Activated T-cell treated with anti-CD3 and anti-CD28 coated beads, Interleukin-2, amount 50 U/mL, for 4 hours (primary cell): ENCODE results near the gene PCSK6. TPM values are rescaled to one million over a fixed set of nuclear protein-coding genes. Genes with fewer than 3 reads are reported as not detected.

Experiments
- ATAC-seq, 2 donors: fragments of 200-7000 bp; cut with Tn5 transposase; one replicate each; pipeline ENCODE4 v1.10.0; 2021
- DNase-seq: peaks from one replicate; pipeline ENCODE4 v3.0.0-alpha.2; 2020
- H3K27me3 Mint-ChIP-seq: one replicate; pipeline ENCODE4 v1.8.0; 2021; ENCODE audit warnings: low read depth, mixed read lengths
- H3K36me3 Mint-ChIP-seq: one replicate; pipeline ENCODE4 v1.8.0; 2022; ENCODE audit warnings: mixed read lengths; ENCODE audit not compliant: insufficient read depth
- H3K4me1 Mint-ChIP-seq: one replicate; pipeline ENCODE4 v1.8.0; 2021; ENCODE audit warnings: low read depth, mixed read lengths
- H3K4me3 Mint-ChIP-seq: one replicate; pipeline ENCODE4 v1.8.0; 2021; ENCODE audit warnings: mild to moderate bottlenecking, moderate library complexity, mixed read lengths
- H3K9me3 Mint-ChIP-seq: one replicate; pipeline ENCODE4 v1.8.0; 2021; ENCODE audit warnings: mixed read lengths
- total RNA-seq, 3 donors: library from RNA; stranded (reverse); gene quantifications; one replicate each; pipeline ENCODE4 v1.2.1, GENCODE V29; 2021

The PCSK6 gene
- total RNA-seq, 3 donors from 2014 or later, result 0.53 to 0.83 (median 0.65) TPM

DNA sequence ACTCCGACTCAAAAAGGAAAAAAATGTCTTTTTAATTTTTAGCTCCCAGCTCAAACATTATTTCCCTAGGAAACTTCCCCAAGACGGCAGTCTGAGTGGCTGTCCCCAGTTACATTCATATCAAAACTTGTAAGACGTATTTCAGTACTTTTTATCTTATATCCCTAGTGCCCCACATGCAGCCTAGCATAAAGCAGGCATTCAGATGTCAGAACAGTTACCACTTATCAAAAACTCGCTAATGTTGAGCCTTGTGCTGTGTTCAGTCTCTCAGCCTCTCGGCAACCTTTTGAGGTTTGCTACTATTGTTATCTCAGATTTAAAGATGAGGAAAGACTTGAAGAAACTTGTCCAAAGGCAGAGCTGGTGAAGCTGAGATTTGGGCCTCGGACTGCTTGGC lies 205.6 kb downstream of the PCSK6 start:
- no peaks in the 10 kb centered on the region for H3K27me3 Mint-ChIP-seq
- peaks cover 13% of the 10 kb centered on the region for H3K4me1 Mint-ChIP-seq
- DNase-seq, result no peak
- ATAC-seq, result no peak
- H3K9me3 Mint-ChIP-seq, result no peaks in the 10 kb centered on the region
- H3K4me3 Mint-ChIP-seq, result no peak overlapping the region
- H3K36me3 Mint-ChIP-seq, result peaks cover 54% of the 10 kb centered on the region

DNA sequence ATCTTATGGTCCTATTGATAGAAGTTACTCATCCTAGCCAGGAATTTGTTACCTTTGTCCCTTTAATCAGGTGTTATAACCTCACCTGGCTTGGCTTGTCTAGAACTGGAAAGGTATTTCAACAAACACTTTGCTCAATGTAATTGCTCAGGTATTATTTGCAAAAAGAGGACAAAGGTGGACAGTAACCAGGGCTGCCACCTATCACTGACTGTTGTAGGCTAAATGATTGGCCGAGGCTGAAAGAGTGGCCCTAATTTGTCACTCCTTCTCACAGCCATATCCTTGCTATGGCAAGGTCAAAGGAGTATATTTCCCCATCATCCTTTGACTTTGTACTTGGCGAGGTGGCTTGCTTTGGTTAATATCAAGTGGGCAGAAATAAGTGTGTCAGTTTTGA lies 209.5 kb downstream of the PCSK6 start:
- Mint-ChIP-seq H3K9me3 (no peaks in the 10 kb centered on the region), H3K27me3 (no peaks in the 10 kb centered on the region), H3K36me3 (peaks cover 29% of the 10 kb centered on the region), H3K4me1 (peaks cover 24% of the 10 kb centered on the region), H3K4me3 (no peak overlapping the region)
- DNase-seq, result no peak
- ATAC-seq, result no peak

DNA sequence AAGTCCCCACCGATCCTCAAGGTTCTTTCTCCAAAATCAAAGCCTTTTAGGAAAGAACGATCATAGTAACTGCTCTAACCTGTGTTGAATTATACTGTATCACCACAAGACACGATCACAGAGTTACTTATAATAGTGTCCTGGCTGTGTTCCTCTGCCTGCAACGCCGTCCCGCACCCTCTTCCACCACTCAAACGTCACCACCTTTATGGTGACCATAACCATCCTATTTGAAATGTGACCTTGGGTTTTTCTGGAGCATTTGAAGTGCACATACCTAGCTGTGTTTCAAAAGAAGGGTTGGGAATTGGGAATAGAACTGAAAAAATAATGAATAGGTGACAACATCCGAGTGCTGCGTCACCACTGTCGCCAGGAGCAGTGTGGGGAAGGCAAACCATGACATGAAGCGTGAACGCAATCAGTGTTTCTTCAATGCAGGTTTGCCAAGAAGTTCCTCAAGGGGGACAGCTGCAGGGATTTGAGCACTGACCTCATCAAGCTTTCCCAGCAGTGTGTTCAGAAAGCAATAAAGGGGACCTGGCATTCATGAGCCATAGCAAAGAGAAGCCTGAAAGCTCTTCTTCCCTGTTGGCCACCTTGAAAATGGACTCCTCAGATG lies 211.5 kb downstream of the PCSK6 start:
- peaks cover 33% of the 10 kb centered on the region for H3K4me1 Mint-ChIP-seq

DNA sequence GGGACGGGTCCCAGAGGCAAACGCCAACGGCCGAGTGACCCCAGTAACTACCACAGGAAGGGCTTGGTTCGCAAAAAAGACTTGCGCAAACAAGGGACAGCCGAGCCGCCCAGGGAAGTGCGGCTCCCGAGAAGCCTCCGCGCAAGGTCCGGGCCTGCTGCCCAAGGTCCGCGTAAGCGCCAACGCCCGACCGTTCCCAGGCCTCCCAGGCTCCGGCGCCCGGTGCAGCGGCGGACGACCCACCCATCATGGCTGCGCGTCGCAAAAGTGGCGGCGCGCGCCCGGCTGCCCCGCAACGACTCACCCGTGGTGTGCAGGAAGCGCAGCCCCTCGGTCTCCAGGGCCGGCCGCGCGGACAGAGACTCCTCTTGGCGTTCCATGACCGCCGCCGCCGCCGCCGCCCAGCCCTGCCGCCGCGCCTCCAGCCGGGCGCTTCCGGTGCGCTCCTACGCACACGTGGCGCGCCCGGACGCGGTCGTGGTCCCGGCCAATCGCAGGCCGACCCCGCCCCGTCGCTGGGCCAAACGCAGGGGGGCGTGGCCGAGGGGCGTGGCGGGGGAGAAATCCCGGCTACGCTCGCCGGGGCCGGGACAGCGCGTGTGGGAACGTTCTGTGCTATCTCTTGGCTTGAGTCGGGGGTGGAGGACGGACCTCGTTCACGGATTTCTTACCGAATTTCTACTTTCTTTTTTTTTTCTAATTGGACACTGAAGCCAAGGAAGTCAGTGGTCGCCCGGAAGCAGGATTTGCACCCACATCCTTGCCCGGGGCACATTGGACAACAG lies 212.3 kb downstream of the PCSK6 start, which contains the start of gene SELENOS:
Gene SELENOS (minus strand): TSS at position 448 of the 785 bp plus-strand sequence. CDS start 68 bp downstream, at position 380.
- no peaks in the 10 kb centered on the region for H3K27me3 Mint-ChIP-seq
- peaks cover 40% of the 10 kb centered on the region for H3K36me3 Mint-ChIP-seq
- H3K9me3 Mint-ChIP-seq, result no peaks in the 10 kb centered on the region
- peaks cover 33% of the 10 kb centered on the region for H3K4me1 Mint-ChIP-seq
- ATAC-seq, result peak; percentile 96
- peak within 1 kb of the TSS; percentile 93 for H3K4me3 Mint-ChIP-seq
- peak; percentile 87 for DNase-seq

More for the DNA sequence above, 211.5 kb downstream of the PCSK6 start:
- Mint-ChIP-seq H3K36me3 (peaks cover 38% of the 10 kb centered on the region), H3K4me3 (peak overlapping the region; percentile 86), H3K27me3 (no peaks in the 10 kb centered on the region), H3K9me3 (no peaks in the 10 kb centered on the region)
- ATAC-seq, result no peak
- DNase-seq, result no peak

DNA sequence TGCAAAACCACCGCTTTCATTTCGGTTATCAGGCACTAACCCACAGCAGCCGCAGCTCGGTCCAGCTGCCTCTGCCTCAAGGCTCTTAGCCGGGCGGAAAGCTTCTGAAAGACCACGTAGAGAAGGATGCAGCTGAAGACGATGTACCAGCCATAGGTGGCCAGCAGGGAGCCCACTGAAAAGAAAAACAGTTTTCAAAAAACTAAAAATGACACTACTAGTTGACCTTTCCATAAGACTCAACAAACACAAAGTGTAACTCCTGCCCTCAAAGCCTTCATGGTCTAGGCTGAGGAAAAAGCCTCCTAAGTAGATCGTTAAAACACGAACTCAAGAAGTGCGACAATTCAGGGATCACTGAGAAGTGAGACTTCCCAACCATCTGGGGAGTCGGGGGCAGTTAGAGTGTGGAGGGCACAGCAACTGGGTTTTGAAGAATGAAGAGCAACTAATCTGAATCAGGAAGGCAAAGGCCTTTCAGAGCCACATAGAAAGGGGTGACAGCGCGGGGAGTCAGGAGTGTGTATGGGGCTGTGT lies 212.9 kb downstream of the PCSK6 start:
- H3K9me3 Mint-ChIP-seq, result no peaks in the 10 kb centered on the region
- peaks cover 37% of the 10 kb centered on the region for H3K36me3 Mint-ChIP-seq
- ATAC-seq (peak in 1 of 2 donors; percentile 9), DNase-seq (no peak)
- H3K27me3 Mint-ChIP-seq, result no peaks in the 10 kb centered on the region
- peaks cover 33% of the 10 kb centered on the region for H3K4me1 Mint-ChIP-seq
- H3K4me3 Mint-ChIP-seq, result peak overlapping the region; percentile 93

DNA sequence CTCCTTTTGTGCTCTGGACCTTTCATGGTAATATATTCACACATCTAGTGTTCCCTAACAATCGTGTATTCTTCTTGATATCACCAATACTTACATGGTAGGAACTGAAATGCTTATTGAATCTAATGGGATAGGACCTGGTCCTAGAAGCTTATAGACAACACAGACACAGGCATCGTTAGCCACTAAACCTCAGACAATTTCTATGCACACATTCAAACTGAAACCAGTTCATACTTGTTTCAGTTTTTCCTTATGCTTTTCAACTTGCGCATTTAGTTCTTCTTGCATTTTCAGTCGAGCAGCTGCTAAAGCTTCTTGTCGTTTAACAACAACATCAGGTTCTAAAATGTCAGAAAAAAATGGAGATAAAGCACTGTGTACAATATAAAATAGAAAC lies 214.5 kb downstream of the PCSK6 start:
- Mint-ChIP-seq H3K4me1 (peaks cover 33% of the 10 kb centered on the region), H3K9me3 (no peaks in the 10 kb centered on the region), H3K27me3 (no peaks in the 10 kb centered on the region), H3K36me3 (peaks cover 40% of the 10 kb centered on the region), H3K4me3 (peak overlapping the region; percentile 93)
- DNase-seq, result no peak
- ATAC-seq, result no peak

DNA sequence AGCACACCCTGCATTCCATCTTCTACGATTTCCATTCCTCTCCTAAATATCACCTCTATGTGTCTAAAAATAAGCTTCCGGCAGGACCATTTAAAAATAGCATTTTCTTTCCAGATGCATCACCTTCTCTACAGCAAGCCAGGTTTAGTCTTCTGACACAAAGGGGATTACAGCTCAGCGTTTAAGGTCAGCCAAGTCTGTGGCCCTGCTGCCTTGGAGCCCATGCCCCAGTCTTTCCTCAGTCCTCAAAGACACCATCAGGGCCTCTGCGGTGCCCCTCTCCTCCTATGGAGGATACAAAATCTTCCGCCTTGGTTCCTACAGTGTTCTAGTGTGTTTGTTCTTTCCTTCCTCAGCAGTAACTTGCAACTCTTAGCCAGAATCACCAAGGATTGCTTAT lies 216.0 kb downstream of the PCSK6 start:
- H3K27me3 Mint-ChIP-seq, result no peaks in the 10 kb centered on the region
- H3K36me3 Mint-ChIP-seq, result peaks cover 48% of the 10 kb centered on the region

DNA sequence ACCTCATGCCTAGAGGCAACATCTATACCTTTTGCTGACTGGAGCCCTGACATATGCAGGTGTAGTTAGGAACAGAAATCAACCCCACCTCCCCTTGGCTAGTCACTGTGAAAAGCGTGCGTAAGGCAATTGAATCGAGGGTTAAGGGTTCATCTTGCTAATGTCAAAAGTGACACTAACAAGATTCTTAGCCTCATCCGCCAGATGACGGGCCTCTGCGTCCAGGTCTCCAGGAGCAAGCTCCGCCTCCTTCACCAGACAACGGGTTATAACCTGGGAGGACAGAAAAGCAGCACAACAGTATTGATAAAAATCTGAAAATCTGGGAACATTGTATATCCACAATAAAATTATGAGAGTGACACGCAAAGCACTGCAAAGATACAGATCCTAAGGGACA lies 216.9 kb downstream of the PCSK6 start:
- peaks cover 24% of the 10 kb centered on the region for H3K4me1 Mint-ChIP-seq
- no peaks in the 10 kb centered on the region for H3K9me3 Mint-ChIP-seq
- DNase-seq (no peak), ATAC-seq (no peak)
- H3K4me3 Mint-ChIP-seq, result no peak overlapping the region
- H3K27me3 Mint-ChIP-seq, result no peaks in the 10 kb centered on the region
- peaks cover 48% of the 10 kb centered on the region for H3K36me3 Mint-ChIP-seq

More for the DNA sequence above, 216.0 kb downstream of the PCSK6 start:
- Mint-ChIP-seq H3K9me3 (no peaks in the 10 kb centered on the region), H3K4me3 (no peak overlapping the region), H3K4me1 (peaks cover 30% of the 10 kb centered on the region)
- DNase-seq, result no peak
- ATAC-seq, result no peak

DNA sequence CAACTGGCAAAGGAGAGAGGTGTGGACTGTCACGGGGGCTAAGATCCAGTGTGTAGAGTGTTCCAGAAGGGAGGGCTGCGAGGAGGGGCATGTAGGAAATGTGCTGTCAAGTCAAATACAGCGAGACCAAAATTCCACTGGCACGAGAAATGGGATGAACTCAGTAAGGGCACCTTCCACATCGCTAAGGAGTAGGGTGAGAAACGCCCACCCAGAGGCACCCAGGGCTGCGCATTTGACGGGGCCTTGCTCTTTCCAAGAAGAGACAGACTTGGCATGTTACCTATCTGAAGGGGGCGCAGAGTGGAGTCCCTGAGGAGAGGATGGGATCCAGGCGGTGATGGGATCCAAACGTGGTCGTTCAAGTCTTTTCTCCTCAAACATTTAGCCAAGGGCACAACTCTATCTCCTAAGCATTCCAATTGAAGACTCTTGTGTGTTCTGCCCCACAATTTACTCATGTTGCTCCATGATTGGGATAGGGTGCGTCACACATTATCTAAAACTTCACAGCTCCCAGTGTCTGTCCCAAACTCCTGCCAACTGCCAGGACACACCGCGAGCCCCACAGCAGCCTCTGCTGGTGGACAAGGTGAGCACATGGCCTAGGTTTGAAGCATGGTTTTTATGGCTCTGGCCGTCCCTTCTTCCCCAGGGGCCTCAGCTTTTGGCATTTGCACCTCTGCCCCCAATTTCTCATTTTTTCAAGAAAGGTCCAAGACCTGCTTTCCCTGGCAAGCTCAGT lies 219.9 kb downstream of the PCSK6 start:
- Mint-ChIP-seq H3K36me3 (peaks cover 43% of the 10 kb centered on the region), H3K9me3 (no peaks in the 10 kb centered on the region), H3K4me3 (no peak overlapping the region), H3K27me3 (no peaks in the 10 kb centered on the region), H3K4me1 (peaks cover 6% of the 10 kb centered on the region)
- ATAC-seq (no peak), DNase-seq (no peak)

DNA sequence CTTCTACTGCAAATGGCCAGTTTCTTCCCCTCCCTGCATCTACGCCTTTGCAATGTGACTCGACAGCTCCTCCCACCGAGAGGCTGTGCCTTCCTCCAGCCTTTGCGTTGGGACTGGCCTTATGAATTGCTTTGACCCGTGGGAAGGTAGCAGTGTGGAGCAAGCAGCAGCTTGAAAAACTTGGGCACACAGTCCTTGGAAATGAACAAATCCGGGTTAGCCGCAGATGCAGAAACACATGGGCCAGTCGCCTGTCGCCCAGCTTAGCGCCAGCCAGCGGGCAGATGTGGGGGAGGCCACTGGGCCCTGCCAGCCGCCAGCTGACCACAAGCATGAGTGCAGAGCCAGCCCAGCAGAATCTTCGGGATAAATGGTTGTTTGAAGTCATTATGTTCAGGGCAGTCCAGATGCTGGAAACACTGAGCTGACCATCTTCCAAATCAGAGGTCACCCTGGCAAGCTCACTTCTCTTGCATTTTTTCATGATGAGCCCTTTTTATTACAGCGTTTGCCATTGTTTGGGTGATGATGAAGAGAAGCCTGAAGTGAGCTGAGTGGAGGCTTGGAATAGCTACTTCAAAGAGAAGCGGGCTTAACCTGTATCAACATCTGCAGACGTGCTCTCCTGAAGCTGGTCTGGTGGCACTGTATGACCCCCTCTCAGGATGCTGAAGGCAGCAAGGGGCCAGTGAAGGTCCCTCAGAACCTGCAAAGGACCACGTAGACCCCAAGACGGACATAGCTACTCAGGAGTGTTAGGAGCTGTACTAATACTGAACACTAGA lies 222.0 kb downstream of the PCSK6 start:
- DNase-seq, result no peak

DNA sequence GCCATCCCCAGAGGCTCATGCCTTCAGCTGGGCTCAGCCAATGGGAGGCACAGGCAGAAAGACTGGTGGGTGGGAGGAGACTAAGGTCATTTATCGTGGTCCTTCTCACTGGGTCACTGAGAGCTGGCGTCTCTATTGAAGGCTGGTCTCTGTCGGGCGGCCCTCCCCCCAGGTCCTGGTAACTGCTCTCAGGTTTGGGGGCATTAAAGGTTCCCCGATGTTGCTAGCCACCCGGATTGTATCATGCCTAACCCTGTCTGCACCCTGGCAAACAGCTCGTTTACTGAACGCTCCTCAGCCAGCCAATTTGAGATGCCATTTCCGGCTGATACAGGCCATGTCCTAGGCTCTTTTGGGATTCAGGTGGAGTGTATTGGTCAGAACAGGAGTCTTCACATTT lies 222.7 kb downstream of the PCSK6 start:
- Mint-ChIP-seq H3K36me3 (peaks cover 20% of the 10 kb centered on the region), H3K27me3 (no peaks in the 10 kb centered on the region), H3K4me1 (no peaks in the 10 kb centered on the region), H3K4me3 (no peak overlapping the region), H3K9me3 (no peaks in the 10 kb centered on the region)
- no peak for DNase-seq
- no peak for ATAC-seq

More for the DNA sequence above, 222.0 kb downstream of the PCSK6 start:
- H3K4me1 Mint-ChIP-seq, result no peaks in the 10 kb centered on the region
- no peak for ATAC-seq
- H3K9me3 Mint-ChIP-seq, result no peaks in the 10 kb centered on the region
- peaks cover 24% of the 10 kb centered on the region for H3K36me3 Mint-ChIP-seq
- H3K27me3 Mint-ChIP-seq, result no peaks in the 10 kb centered on the region
- H3K4me3 Mint-ChIP-seq, result no peak overlapping the region

DNA sequence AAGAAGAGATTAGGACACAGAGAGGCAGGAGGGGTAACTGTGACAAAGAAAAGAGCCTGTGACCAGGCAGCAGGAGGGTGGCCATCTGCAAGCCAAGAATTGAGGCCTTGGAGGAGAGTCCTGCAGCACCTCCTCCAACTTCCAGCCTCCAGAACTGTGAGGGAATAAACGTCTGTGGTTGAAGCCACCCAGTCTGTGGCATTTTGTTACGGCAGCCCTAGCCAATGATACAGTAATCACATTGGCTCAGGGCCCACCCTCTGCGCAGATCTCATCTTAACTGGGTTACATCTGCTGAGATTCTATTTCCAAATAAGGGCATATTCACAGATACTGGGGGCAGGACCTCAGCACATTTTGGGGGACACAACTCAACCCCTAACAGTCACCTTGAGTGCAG lies 223.5 kb downstream of the PCSK6 start:
- Mint-ChIP-seq H3K9me3 (no peaks in the 10 kb centered on the region), H3K36me3 (peaks cover 13% of the 10 kb centered on the region), H3K4me1 (no peaks in the 10 kb centered on the region), H3K4me3 (no peak overlapping the region), H3K27me3 (no peaks in the 10 kb centered on the region)
- no peak for ATAC-seq
- DNase-seq, result no peak

DNA sequence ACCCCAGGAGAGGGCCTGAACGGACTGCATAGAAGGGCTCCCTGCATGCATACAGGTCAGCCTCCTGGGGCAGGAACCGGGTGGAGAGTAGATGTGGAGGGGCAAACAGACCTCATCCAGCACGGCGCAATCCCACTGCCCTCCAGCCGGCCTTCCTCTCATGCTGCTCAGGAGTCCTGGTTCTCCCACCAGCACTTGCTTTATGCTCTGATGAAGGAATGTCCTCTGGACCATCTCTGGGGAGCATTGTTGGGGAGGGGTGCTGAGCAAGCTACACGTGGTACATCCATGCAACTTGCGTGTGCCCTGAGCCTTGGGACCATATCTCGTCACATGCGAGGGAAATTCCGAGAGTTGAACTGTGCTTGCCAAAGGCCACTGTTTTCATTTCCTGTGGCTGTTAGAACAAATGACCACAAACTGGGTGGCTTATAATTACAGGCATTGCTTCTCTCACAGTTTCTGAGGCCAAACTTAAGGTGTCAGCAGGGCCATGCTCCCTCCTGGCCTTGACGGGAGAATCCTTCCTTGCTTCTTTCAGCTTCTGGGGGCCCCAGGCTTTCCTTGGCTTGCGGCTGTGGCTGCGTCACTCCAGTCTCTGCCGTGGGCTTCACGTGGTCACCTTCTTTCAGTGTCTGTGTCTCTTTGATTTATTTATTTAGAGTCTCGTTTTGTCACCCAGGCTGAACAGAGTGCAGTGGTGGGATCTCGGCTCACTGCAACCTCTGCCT lies 224.4 kb downstream of the PCSK6 start:
- peaks cover 10% of the 10 kb centered on the region for H3K36me3 Mint-ChIP-seq
- H3K4me3 Mint-ChIP-seq, result no peak overlapping the region
- no peaks in the 10 kb centered on the region for H3K27me3 Mint-ChIP-seq
- H3K4me1 Mint-ChIP-seq, result no peaks in the 10 kb centered on the region
- no peak for ATAC-seq
- no peaks in the 10 kb centered on the region for H3K9me3 Mint-ChIP-seq
- no peak for DNase-seq
